NCI-H526 treated with DMSO at 0.1 percent for 48 hours (cell line): Measurements from ENCODE around the gene SPHK1.

Source experiments
- DNase-seq: peaks from one replicate; lab custom pipeline; 2025; lab: John Stamatoyannopoulos, UW

Gene SPHK1

DNA sequence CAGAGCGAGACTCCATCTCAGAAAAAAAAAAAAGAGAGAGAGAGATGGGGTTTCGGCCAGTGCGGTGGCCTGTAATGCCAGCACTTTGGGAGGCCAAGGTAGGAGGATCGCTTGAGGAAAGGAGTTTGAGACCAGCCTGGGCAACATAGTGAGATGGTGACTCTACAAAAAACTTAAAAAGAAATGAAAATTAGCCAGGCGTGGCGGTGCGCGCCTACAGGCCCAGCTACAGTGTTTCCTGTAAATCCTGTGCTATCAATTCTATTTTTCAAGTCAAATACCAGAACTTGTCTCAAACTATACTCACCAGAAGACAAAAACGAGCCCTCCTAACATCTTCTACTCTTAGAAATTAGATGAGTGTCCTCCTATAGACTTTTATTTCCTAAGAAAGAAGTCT is 49.3 kb downstream of the SPHK1 start:
- no peak for DNase-seq

DNA sequence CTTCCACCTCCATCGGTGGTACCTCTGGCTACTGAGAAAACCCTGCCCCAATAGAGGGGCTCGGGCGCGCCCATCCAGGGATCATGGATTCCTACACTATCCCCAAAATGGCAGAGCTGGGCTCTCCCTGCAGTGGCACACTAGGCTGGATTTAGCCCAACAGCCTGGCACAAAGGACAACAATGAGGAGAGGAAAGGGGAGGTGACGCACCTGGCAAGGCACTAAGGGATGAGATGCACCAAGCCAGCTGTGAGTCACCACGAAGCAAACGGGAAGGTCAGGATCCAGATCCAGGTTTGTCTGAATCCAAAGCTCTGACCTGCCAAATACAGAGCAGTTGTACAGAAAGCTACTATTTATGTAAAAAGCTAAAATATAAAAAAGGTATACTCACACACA is 50.5 kb downstream of the SPHK1 start:
- DNase-seq = no peak

DNA sequence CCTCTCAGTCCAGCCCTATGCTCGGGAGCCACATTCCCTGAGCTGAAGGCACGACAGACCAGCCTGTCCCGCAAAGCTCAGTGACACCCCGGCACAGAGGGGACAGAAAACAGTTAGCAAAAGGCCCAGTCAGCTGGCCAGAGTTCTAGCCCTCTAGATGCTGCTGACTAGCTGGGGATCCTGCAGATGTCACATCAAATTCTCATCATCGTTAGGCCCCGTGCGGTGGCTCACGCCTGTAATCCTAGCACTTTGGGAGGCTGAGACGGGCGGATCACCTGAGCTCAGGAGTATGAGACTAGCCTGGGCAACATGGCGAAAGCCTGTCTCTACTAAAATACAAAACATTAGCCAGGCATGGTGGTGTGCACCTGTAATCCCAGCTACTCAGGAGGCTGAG is 51.3 kb downstream of the SPHK1 start:
- no peak for DNase-seq
